Nephron (organoid): ENCODE measurements around the gene KXD1.

Source experiments
- H3K27ac Mint-ChIP-seq, 3 experiments: 2 replicates each; pipeline ENCODE4 v1.8.0; 2020; ENCODE audit warnings: mixed read lengths in 3 of 3, mild to moderate bottlenecking in 2 of 3, moderate library complexity in 1 of 3
- H3K27me3 Mint-ChIP-seq: 2 replicates; pipeline ENCODE4 v1.8.0; 2021; ENCODE audit warnings: low read depth, mild to moderate bottlenecking, moderate library complexity, mixed read lengths
- H3K36me3 Mint-ChIP-seq: 2 replicates; pipeline ENCODE4 v1.8.0; 2020; ENCODE audit warnings: low read depth, mixed read lengths
- H3K4me1 Mint-ChIP-seq: 2 replicates; pipeline ENCODE4 v1.8.0; 2020; ENCODE audit warnings: mixed read lengths
- H3K4me3 Mint-ChIP-seq, 3 experiments: 2 replicates each; pipeline ENCODE4 v1.8.0; 2020; ENCODE audit warnings: mild to moderate bottlenecking in 3 of 3, mixed read lengths in 3 of 3, moderate library complexity in 2 of 3
- H3K9me3 Mint-ChIP-seq: 2 replicates; pipeline ENCODE4 v1.8.0; 2020; ENCODE audit warnings: mixed read lengths
- TF ChIP-seq, protein P1 (sequence below), 3 experiments: fragments of 200-600 bp; sonication (generic); IDR thresholded peaks; one replicate each; pipeline ENCODE4 v1.5.0; 2021; ENCODE audit warnings: antibody characterized with exemption in 3 of 3; ENCODE audit not compliant: unreplicated experiment in 3 of 3

Gene KXD1

GRCh38 chr19:18603958-18604819, 46.5 kb downstream of the KXD1 start:
- no peak overlapping the region for H3K27ac Mint-ChIP-seq
- peaks cover 85% of the 10 kb centered on the region for H3K27me3 Mint-ChIP-seq
- peak overlapping the region in 2 of 3 experiments; percentile 28 to 69 for H3K4me3 Mint-ChIP-seq
- TF ChIP-seq, protein P1, sequence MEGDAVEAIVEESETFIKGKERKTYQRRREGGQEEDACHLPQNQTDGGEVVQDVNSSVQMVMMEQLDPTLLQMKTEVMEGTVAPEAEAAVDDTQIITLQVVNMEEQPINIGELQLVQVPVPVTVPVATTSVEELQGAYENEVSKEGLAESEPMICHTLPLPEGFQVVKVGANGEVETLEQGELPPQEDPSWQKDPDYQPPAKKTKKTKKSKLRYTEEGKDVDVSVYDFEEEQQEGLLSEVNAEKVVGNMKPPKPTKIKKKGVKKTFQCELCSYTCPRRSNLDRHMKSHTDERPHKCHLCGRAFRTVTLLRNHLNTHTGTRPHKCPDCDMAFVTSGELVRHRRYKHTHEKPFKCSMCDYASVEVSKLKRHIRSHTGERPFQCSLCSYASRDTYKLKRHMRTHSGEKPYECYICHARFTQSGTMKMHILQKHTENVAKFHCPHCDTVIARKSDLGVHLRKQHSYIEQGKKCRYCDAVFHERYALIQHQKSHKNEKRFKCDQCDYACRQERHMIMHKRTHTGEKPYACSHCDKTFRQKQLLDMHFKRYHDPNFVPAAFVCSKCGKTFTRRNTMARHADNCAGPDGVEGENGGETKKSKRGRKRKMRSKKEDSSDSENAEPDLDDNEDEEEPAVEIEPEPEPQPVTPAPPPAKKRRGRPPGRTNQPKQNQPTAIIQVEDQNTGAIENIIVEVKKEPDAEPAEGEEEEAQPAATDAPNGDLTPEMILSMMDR (IDR thresholded peaks at IDR 0.05; ENCODE audit: unreplicated experiment in 3 of 3), result no peak
- H3K4me1 Mint-ChIP-seq, result peaks cover 20% of the 10 kb centered on the region
- H3K36me3 Mint-ChIP-seq, result no peaks in the 10 kb centered on the region
- H3K9me3 Mint-ChIP-seq, result no peaks in the 10 kb centered on the region

DNA sequence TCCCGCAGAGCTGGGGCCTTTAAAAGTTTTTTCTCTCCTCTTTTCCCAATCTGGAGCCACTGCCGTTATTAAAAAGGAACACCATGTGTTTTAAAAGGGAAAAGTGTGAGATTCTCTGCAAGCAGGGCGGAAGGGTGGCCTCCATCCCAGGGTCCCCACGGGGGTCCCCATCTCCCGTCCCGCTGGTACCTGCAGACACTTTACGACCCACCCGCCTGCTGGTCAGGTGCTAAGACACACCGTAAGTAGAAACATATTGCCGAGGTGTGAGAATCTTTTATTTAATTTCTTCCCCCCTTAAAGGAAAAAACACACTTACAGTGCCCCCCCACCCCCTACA, 47.1 kb downstream of the KXD1 start:
- H3K4me1 Mint-ChIP-seq, result peaks cover 20% of the 10 kb centered on the region
- H3K4me3 Mint-ChIP-seq, result peak overlapping the region in 2 of 3 experiments; percentile 28 to 69
- TF ChIP-seq, protein P1 (IDR thresholded peaks at IDR 0.05; ENCODE audit: unreplicated experiment in 3 of 3), result no peak
- no peak overlapping the region for H3K27ac Mint-ChIP-seq
- no peaks in the 10 kb centered on the region for H3K9me3 Mint-ChIP-seq
- no peaks in the 10 kb centered on the region for H3K36me3 Mint-ChIP-seq
- H3K27me3 Mint-ChIP-seq, result peaks cover 85% of the 10 kb centered on the region

- no peaks in the 10 kb centered on the region for H3K36me3 Mint-ChIP-seq
- H3K4me1 Mint-ChIP-seq, result peaks cover 20% of the 10 kb centered on the region
Observed at GRCh38 chr19:18605196-18605545, 47.5 kb downstream of the KXD1 start.

DNA sequence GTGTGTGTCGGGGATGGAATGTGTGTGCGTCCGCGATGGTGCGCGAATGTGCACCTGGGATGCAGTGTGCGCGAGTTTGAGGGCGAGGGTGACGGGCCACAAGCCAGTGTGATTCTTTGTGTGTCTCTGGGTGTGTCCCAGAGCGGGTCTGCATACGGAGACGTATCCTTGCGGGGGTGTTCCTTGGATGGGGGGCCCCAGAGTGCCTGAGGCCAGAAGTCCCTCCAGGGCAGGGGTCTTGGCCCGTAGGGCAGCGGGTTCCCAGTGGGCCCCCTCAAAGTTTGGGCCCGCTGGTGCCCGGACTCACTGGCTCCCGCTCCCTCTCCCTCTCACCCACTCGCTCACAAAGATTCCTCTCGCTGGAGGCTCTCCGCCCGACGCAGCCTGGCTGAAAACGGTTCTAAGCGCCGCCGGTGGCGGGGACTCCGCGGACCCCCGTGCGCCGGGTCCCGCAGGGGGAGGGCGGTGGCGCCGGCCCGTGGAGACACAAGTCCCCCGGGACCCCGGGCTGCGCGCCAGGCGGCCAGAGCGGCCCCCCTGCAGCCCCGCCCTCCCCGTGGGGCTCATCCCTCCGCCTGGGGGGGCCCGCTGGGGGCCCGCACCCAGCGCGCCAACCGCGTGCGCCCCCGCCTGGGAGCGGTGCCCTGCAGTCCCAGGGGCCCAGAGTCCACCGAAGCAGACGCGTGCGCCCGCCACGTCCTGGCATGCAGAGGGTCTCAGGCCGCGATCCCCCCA, 48.0 kb downstream of the KXD1 start:
- Mint-ChIP-seq H3K27ac (peak overlapping the region in 1 of 3 experiments; percentile 52), H3K36me3 (no peaks in the 10 kb centered on the region), H3K4me3 (peak overlapping the region; percentile 69 to 77 (median 75)), H3K4me1 (peaks cover 20% of the 10 kb centered on the region), H3K9me3 (no peaks in the 10 kb centered on the region), H3K27me3 (peaks cover 84% of the 10 kb centered on the region)
- TF ChIP-seq, protein P1 (IDR thresholded peaks at IDR 0.05; ENCODE audit: unreplicated experiment in 3 of 3), result no peak

More at GRCh38 chr19:18605196-18605545, 47.5 kb downstream of the KXD1 start:
- Mint-ChIP-seq H3K9me3 (no peaks in the 10 kb centered on the region), H3K4me3 (peak overlapping the region; percentile 69 to 77 (median 75)), H3K27ac (peak overlapping the region in 1 of 3 experiments; percentile 52), H3K27me3 (peaks cover 85% of the 10 kb centered on the region)
- TF ChIP-seq, protein P1 (IDR thresholded peaks at IDR 0.05; ENCODE audit: unreplicated experiment in 3 of 3), result no peak

DNA sequence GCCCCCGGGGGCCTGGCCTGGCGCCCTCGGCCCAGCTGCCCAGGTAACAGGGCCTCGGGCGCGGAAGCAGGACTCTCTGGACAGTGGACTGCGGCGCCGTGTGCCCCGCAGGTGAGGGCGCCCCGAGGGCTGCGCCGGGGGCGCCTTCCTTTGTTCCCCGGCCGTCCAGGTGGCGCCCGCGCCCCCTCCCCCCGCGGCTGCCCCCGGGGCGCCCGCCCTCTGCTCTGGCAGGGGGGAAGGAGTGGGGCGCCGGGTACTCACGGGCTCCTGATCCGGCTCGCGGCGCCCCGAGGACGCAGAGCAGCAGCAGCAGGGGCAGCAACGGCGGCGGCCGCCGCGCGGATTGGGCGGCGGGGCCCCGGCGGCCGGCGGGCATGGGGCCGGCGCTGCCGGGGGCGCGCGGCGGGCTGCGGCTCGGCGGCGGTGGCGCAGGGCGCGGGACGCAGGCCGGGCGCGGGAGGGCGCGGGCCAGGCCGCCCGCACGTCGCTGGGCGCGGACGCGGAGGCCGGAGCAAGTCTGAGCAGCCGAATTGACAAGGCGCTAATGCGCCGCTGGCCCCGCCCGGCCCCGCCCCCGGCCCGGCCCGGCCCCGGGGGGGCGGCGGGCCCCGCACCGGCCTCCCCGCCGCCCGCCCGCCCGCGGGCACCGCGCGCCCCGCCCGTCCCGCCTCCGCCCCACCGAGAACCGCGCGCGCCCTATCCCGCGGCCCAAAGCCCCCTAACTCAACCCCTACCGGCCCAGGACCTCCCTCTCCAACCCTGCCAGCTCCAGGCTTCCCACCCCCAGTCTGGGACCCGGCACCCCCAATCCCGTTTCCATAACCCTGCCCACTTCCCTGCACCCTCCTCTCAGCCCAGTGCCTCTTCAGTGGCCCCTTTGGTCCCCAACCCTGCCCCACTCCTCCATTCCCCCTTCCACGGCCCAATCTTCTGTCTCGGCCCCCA, 48.9 kb downstream of the KXD1 start, which contains the start of gene CRLF1:
TSS of gene CRLF1 (minus strand) at position 519 of the 945 bp plus-strand sequence. CDS start at position 376, 143 bp downstream.
- TF ChIP-seq, protein P1 (IDR thresholded peaks at IDR 0.05; ENCODE audit: unreplicated experiment in 3 of 3), result no peak
- Mint-ChIP-seq H3K9me3 (no peaks in the 10 kb centered on the region), H3K4me1 (peaks cover 25% of the 10 kb centered on the region), H3K36me3 (no peaks in the 10 kb centered on the region), H3K27me3 (peaks cover 85% of the 10 kb centered on the region), H3K4me3 (peak within 1 kb of the TSS in 2 of 3 experiments; percentile 30 to 69), H3K27ac (no peak within 1 kb of the TSS)
